M059J (cell line): ENCODE data around the gene APOBEC3H. TPM values are rescaled to one million over a fixed set of nuclear protein-coding genes. Genes with fewer than 3 reads are reported as not detected.
"Not testable (repeated sequence)": the region's sequence is repeated elsewhere in the genome, so short reads cannot be mapped to it uniquely, and the experiment has no call there.

ENCODE experiments used
- DNase-seq: peaks from one replicate; pipeline ENCODE4 v3.0.0-alpha.2; 2012; ENCODE audit warnings: low read depth
- total RNA-seq: library from RNA; depleted of rRNA; stranded (reverse); fragments of >200 nt; shearing (Covaris generic); gene quantifications from 2 replicates; pipeline ENCODE4 v1.2.3, GENCODE V29; 2014; rRNA removed

The APOBEC3H gene
- total RNA-seq = 1.7 TPM in 1 of 2 replicates, not detected in the other

GRCh38 chr22:39097098-39098020 is at the start of gene APOBEC3H:
Gene APOBEC3H, plus strand, starts transcription at chr22:39097244. Its CDS starts 3,035 bp downstream, at chr22:39100279.
- DNase-seq = peak; percentile 54

GRCh38 chr22:39049486-39049885 is 47.6 kb upstream of the APOBEC3H start:
- DNase-seq = not testable (repeated sequence)

- DNase-seq = not testable (repeated sequence)
Measured at GRCh38 chr22:39051844-39052495, 45.1 kb upstream of the APOBEC3H start.

- DNase-seq = no peak
Measured at GRCh38 chr22:39055658-39056057, 41.4 kb upstream of the APOBEC3H start.

- not testable (repeated sequence) for DNase-seq
Measured at GRCh38 chr22:39061290-39061689, 35.8 kb upstream of the APOBEC3H start.

- DNase-seq = peak; percentile 71
Measured at GRCh38 chr22:39061951-39062350, 35.1 kb upstream of the APOBEC3H start.

GRCh38 chr22:39063904-39064303 is 33.1 kb upstream of the APOBEC3H start:
- DNase-seq = not testable (repeated sequence)

GRCh38 chr22:39066442-39067276 is 30.4 kb upstream of the APOBEC3H start:
- peak; percentile 43 for DNase-seq

GRCh38 chr22:39068033-39068785 is 28.8 kb upstream of the APOBEC3H start:
- peak; percentile 75 for DNase-seq

- DNase-seq = no peak
Measured at GRCh38 chr22:39070186-39070585, 26.9 kb upstream of the APOBEC3H start.

- not testable (repeated sequence) for DNase-seq
Measured at GRCh38 chr22:39072581-39072981, 24.5 kb upstream of the APOBEC3H start.

- no peak for DNase-seq
Measured at GRCh38 chr22:39073981-39074380, 23.1 kb upstream of the APOBEC3H start.

GRCh38 chr22:39076155-39077025 is 20.7 kb upstream of the APOBEC3H start:
- not testable (repeated sequence) for DNase-seq

GRCh38 chr22:39077026-39077840 is 19.8 kb upstream of the APOBEC3H start, which contains the start of gene APOBEC3G:
Gene APOBEC3G, plus strand, starts transcription at chr22:39077275. Its CDS starts 87 bp downstream, at chr22:39077362.
- DNase-seq = peak; percentile 67

- not testable (repeated sequence) for DNase-seq
Measured at GRCh38 chr22:39077912-39078311, 19.1 kb upstream of the APOBEC3H start.

- DNase-seq = no peak
Measured at GRCh38 chr22:39078329-39078728, 18.7 kb upstream of the APOBEC3H start.

- not testable (repeated sequence) for DNase-seq
Measured at GRCh38 chr22:39079054-39079637, 17.9 kb upstream of the APOBEC3H start.

- DNase-seq = no peak
Measured at GRCh38 chr22:39080052-39080762, 16.8 kb upstream of the APOBEC3H start.
